ENCODE data around the gene NACAD.

The NACAD gene

DNA sequence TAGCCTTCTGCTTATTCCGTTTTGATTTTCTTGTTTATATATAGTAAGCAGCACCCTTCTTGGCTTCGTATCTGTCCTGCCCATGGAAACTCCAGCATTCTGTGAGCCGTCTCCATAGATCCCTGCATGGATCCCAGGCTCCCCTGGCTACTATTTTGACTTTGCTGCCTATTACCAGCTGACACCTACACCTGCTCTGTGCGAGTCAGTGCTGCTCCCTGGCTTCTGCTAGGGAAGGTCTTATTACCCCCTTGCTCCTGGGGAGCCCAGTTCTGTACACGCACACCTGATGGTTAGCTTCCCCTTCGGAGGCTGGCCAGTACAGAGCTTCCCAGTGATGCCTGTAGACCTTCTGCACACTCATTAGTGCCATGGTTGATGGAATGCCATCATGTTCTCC is 35.4 kb downstream of the NACAD start:
- DNase-seq (ENCODE audit: low read depth) = no peak
- no peak overlapping the region for H3K4me3 ChIP-seq (ENCODE audit: low read depth, low read length)
- TF ChIP-seq MYC (IDR thresholded peaks at IDR 0.05; ENCODE audit: low read depth, low read length) (no peak), MAX (IDR thresholded peaks at IDR 0.05; ENCODE audit: low read depth, low read length) (no peak), POLR2A (IDR thresholded peaks at IDR 0.05; ENCODE audit: extremely low read depth, insufficient read length) (no peak)
- TF ChIP-seq, protein P1, sequence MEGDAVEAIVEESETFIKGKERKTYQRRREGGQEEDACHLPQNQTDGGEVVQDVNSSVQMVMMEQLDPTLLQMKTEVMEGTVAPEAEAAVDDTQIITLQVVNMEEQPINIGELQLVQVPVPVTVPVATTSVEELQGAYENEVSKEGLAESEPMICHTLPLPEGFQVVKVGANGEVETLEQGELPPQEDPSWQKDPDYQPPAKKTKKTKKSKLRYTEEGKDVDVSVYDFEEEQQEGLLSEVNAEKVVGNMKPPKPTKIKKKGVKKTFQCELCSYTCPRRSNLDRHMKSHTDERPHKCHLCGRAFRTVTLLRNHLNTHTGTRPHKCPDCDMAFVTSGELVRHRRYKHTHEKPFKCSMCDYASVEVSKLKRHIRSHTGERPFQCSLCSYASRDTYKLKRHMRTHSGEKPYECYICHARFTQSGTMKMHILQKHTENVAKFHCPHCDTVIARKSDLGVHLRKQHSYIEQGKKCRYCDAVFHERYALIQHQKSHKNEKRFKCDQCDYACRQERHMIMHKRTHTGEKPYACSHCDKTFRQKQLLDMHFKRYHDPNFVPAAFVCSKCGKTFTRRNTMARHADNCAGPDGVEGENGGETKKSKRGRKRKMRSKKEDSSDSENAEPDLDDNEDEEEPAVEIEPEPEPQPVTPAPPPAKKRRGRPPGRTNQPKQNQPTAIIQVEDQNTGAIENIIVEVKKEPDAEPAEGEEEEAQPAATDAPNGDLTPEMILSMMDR (IDR thresholded peaks at IDR 0.05; ENCODE audit: low read depth, low read length) = no peak

- H3K4me3 ChIP-seq (ENCODE audit: low read depth, low read length) = no peak overlapping the region
- TF ChIP-seq, protein P1 (IDR thresholded peaks at IDR 0.05; ENCODE audit: low read depth, low read length) = no peak
- no peak for TF ChIP-seq POLR2A (IDR thresholded peaks at IDR 0.05; ENCODE audit: extremely low read depth, insufficient read length)
- no peak for TF ChIP-seq MAX (IDR thresholded peaks at IDR 0.05; ENCODE audit: low read depth, low read length)
- no peak for TF ChIP-seq MYC (IDR thresholded peaks at IDR 0.05; ENCODE audit: low read depth, low read length)
- DNase-seq (ENCODE audit: low read depth) = no peak
Observed at GRCh38 chr7:45052011-45052410, 36.8 kb downstream of the NACAD start.

DNA sequence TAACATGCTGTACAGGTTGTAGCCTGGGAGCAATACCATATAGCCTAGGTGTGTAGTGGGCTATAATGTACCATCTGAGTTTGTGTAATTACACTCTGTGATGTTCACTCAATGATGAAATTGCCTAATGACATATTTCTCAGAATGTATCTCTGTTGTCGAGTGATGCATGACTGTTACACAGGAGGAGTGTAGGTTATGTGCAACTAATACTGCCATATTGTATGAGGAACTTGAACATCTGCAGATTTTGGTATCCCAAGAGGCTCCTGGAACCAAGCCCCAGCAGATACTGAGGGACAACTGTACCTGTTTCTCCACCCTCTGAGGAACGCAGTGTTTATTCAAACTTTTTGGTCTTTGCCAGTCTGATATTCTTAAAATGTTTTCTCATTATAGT is 38.6 kb downstream of the NACAD start:
- no peak for DNase-seq (ENCODE audit: low read depth)
- TF ChIP-seq POLR2A (IDR thresholded peaks at IDR 0.05; ENCODE audit: extremely low read depth, insufficient read length) (no peak), MYC (IDR thresholded peaks at IDR 0.05; ENCODE audit: low read depth, low read length) (no peak), MAX (IDR thresholded peaks at IDR 0.05; ENCODE audit: low read depth, low read length) (no peak)
- TF ChIP-seq, protein P1 (IDR thresholded peaks at IDR 0.05; ENCODE audit: low read depth, low read length) = no peak

DNA sequence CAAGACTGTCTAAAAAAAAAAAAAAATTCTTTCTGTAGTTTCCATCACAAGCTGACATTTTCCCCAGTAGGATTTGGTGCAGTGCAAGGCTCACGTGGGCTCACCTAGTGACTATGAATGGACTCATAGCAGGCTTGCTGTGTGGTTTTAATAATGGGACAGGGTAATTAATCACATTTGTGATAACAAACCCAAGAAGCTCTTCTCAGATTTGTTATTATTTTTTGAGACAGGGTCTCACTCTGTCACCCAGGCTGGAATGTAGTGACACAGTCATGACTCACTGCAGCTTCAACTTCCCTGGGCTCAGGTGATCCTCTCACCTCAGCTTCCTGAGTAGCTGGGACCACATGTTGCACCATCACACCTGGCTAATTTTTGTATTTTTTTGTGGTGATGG is 40.0 kb downstream of the NACAD start:
- H3K4me3 ChIP-seq (ENCODE audit: low read depth, low read length) = no peak overlapping the region
- TF ChIP-seq MAX (IDR thresholded peaks at IDR 0.05; ENCODE audit: low read depth, low read length) = no peak
- no peak for TF ChIP-seq MYC (IDR thresholded peaks at IDR 0.05; ENCODE audit: low read depth, low read length)
- TF ChIP-seq, protein P1 (IDR thresholded peaks at IDR 0.05; ENCODE audit: low read depth, low read length) = no peak
- TF ChIP-seq POLR2A (IDR thresholded peaks at IDR 0.05; ENCODE audit: extremely low read depth, insufficient read length) = no peak
- DNase-seq (ENCODE audit: low read depth) = no peak

More for the DNA sequence above, 38.6 kb downstream of the NACAD start:
- H3K4me3 ChIP-seq (ENCODE audit: low read depth, low read length) = no peak overlapping the region

DNA sequence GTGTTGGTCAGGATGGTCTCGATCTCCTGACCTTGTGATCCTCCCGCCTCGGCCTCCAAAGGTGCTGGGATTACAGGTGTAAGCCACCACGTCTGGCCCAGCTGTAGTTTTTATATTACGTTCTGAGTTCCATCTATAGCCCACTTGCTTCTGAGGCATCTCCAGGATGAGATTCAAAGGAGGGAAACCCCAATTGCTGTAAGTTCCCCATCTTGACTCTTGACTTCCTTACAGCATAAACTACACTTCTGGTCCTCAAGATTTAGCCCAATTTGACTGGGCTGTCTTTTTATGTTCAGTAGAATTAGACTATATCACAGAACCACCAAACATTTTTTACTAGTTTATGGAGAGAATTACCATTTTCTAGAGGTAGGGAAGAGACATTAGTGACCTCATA is 44.4 kb downstream of the NACAD start:
- no peak for TF ChIP-seq POLR2A (IDR thresholded peaks at IDR 0.05; ENCODE audit: extremely low read depth, insufficient read length)
- TF ChIP-seq, protein P1 (IDR thresholded peaks at IDR 0.05; ENCODE audit: low read depth, low read length) = no peak
- TF ChIP-seq MAX (IDR thresholded peaks at IDR 0.05; ENCODE audit: low read depth, low read length) = no peak
- no peak for TF ChIP-seq MYC (IDR thresholded peaks at IDR 0.05; ENCODE audit: low read depth, low read length)
- H3K4me3 ChIP-seq (ENCODE audit: low read depth, low read length) = no peak overlapping the region
- no peak for DNase-seq (ENCODE audit: low read depth)

DNA sequence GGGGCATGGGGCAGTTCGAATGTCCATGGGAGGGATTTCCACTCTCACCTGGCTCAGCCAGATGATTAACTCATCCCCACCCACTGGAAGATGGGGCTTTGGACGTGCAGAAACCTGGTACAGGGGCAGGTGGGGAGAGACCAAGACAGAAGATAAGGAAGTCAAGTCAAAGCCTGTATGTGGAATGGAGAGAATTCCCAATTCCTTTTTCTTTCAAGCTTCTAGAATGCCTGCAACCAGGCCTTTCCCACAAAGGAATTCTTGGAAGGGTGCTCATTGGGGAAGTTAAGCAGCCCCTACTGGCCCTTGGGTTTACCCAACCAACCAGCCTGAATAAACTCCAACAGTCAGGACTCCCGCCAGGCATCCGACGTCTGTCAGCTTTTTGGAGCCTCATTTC is 49.7 kb downstream of the NACAD start:
- DNase-seq (ENCODE audit: low read depth) = no peak
- TF ChIP-seq, protein P1 (IDR thresholded peaks at IDR 0.05; ENCODE audit: low read depth, low read length) = no peak
- no peak overlapping the region for H3K4me3 ChIP-seq (ENCODE audit: low read depth, low read length)

Measured in NB4 (cell line).